Smooth muscle cell (in vitro differentiated cells): ENCODE measurements around the gene HABP4. TPM values are rescaled to one million over a fixed set of nuclear protein-coding genes. Genes with fewer than 3 reads are reported as not detected.
A peak's percentile ranks its signal among the peaks of the same experiment; 100 is the strongest.

ENCODE experiments used
- DNase-seq: peaks from one replicate; lab custom pipeline; 2025; ENCODE audit not compliant: unreplicated experiment; lab: John Stamatoyannopoulos, UW
- H2AFZ ChIP-seq: fragments of 200-600 bp; sonication (generic); 2 replicates; pipeline ENCODE4 v1.6.0; 2016; ENCODE audit warnings: antibody characterized with exemption, low read depth, mild to moderate bottlenecking
- H3F3A ChIP-seq: fragments of 200-600 bp; sonication (generic); 2 replicates; pipeline ENCODE4 v1.6.0; 2017; ENCODE audit warnings: antibody characterized with exemption, low read depth
- H3K27ac ChIP-seq: fragments of 200-600 bp; sonication (generic); 2 replicates; pipeline ENCODE4 v1.5.1; 2016; ENCODE audit warnings: low read depth, mild to moderate bottlenecking
- H3K27me3 ChIP-seq: fragments of 200-600 bp; sonication (generic); 2 replicates; pipeline ENCODE4 v1.6.1; 2016; ENCODE audit warnings: low read depth, mild to moderate bottlenecking
- H3K36me3 ChIP-seq: fragments of 200-600 bp; sonication (generic); 2 replicates; pipeline ENCODE4 v1.5.1; 2016; ENCODE audit warnings: low read depth
- H3K4me1 ChIP-seq: fragments of 200-600 bp; sonication (generic); 2 replicates; pipeline ENCODE4 v1.5.1; 2016; ENCODE audit warnings: low read depth
- H3K4me2 ChIP-seq: fragments of 200-600 bp; sonication (generic); 2 replicates; pipeline ENCODE4 v1.6.0; 2016; ENCODE audit warnings: mild to moderate bottlenecking
- H3K4me3 ChIP-seq: fragments of 200-600 bp; sonication (generic); 2 replicates; pipeline ENCODE4 v1.5.1; 2016; ENCODE audit warnings: mild to moderate bottlenecking
- H3K79me2 ChIP-seq: fragments of 200-600 bp; sonication (generic); 2 replicates; pipeline ENCODE4 v1.6.0; 2016; ENCODE audit warnings: low read depth, mild to moderate bottlenecking
- H3K9ac ChIP-seq: fragments of 200-600 bp; sonication (generic); 2 replicates; pipeline ENCODE4 v1.6.0; 2016; ENCODE audit warnings: low read depth
- H3K9me3 ChIP-seq: fragments of 200-600 bp; sonication (generic); replicated peaks from 2 replicates; pipeline ENCODE4 v1.5.1; 2016; ENCODE audit warnings: low read depth
- H4K20me1 ChIP-seq: fragments of 200-600 bp; sonication (generic); 2 replicates; pipeline ENCODE4 v1.6.0; 2016; ENCODE audit warnings: low read depth
- WGBS: methylation state at CpG from one replicate; pipeline ENCODE4 v1.1.7; 2016; ENCODE audit warnings: low lambda C conversion rate; 5-methylcytosine and 5-hydroxymethylcytosine counted together
- polyA plus RNA-seq: library from polyadenylated mRNA; unstranded; fragments of >200 nt; fragmentation: Nextera tagmentation; extraction: Ambion mirVana; gene quantifications from 2 replicates; pipeline ENCODE4 v1.2.1, GENCODE V29; 2016
- total RNA-seq: library from RNA; depleted of rRNA; stranded (reverse); fragments of >200 nt; gene quantifications from 2 replicates; pipeline ENCODE4 v1.2.3, GENCODE V29; 2014
- TF ChIP-seq, protein P1 (sequence below): fragments of 200-600 bp; sonication (generic); IDR thresholded peaks from 2 replicates; pipeline ENCODE4 v1.5.1; 2017; ENCODE audit warnings: borderline replicate concordance, mild to moderate bottlenecking, antibody characterized with exemption; ENCODE audit not compliant: insufficient read depth, poor library complexity, severe bottlenecking

The HABP4 gene, protein sequence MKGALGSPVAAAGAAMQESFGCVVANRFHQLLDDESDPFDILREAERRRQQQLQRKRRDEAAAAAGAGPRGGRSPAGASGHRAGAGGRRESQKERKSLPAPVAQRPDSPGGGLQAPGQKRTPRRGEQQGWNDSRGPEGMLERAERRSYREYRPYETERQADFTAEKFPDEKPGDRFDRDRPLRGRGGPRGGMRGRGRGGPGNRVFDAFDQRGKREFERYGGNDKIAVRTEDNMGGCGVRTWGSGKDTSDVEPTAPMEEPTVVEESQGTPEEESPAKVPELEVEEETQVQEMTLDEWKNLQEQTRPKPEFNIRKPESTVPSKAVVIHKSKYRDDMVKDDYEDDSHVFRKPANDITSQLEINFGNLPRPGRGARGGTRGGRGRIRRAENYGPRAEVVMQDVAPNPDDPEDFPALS
- 12.1 and 13.5 TPM in 2 replicates for total RNA-seq
- 26.8 and 28.9 TPM in 2 replicates for polyA plus RNA-seq

DNA sequence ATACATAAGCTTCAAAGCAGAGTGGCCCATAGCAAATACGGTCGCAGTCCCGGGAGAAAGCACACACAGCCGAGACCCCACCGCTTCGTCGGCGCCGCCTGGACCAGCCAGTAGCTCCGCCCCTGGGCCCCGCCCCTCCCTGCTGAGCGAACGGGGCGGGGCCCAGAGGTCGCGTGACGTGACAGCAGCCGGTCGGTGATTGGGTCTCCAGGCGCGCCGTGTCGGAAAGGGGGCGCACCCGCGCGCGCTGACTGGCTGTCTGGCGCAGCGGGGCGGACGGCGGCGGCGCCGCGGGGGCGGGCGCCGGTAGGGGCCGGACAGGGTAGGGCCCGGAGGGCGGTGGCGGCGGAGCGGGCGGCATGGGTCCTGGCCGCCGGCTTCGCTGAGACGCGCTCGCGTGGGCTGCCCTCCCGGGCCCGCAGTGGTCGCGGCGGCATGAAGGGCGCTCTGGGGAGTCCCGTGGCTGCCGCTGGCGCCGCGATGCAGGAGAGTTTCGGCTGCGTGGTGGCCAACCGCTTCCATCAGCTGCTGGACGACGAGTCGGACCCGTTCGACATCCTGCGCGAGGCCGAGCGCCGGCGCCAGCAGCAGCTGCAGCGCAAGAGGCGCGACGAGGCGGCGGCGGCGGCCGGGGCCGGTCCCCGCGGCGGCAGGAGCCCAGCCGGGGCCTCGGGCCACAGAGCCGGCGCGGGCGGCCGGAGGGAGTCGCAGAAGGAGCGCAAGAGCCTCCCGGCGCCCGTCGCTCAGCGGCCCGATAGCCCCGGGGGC is at the start of gene HABP4:
TSS of gene HABP4 (plus strand) at position 325 of the 768 bp plus-strand sequence. CDS start at position 436, 111 bp downstream.
- peak within 1 kb of the TSS; percentile 63 for H3K27ac ChIP-seq
- peaks cover 29% of the 10 kb centered on the region for H4K20me1 ChIP-seq
- H2AFZ ChIP-seq, result peak within 1 kb of the TSS; percentile 99
- H3K36me3 ChIP-seq, result no peaks in the 10 kb centered on the region
- peak within 1 kb of the TSS; percentile 79 for H3K4me3 ChIP-seq
- peaks cover 32% of the 10 kb centered on the region for H3K79me2 ChIP-seq
- H3K27me3 ChIP-seq, result no peaks in the 10 kb centered on the region
- peak; percentile 84 for DNase-seq
- H3K9me3 ChIP-seq, result no peaks in the 10 kb centered on the region
- no peaks in the 10 kb centered on the region for H3K4me1 ChIP-seq
- peak within 1 kb of the TSS; percentile 96 for H3K4me2 ChIP-seq
- TF ChIP-seq, protein P1, sequence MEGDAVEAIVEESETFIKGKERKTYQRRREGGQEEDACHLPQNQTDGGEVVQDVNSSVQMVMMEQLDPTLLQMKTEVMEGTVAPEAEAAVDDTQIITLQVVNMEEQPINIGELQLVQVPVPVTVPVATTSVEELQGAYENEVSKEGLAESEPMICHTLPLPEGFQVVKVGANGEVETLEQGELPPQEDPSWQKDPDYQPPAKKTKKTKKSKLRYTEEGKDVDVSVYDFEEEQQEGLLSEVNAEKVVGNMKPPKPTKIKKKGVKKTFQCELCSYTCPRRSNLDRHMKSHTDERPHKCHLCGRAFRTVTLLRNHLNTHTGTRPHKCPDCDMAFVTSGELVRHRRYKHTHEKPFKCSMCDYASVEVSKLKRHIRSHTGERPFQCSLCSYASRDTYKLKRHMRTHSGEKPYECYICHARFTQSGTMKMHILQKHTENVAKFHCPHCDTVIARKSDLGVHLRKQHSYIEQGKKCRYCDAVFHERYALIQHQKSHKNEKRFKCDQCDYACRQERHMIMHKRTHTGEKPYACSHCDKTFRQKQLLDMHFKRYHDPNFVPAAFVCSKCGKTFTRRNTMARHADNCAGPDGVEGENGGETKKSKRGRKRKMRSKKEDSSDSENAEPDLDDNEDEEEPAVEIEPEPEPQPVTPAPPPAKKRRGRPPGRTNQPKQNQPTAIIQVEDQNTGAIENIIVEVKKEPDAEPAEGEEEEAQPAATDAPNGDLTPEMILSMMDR, result no peak
- H3F3A ChIP-seq, result no peaks in the 10 kb centered on the region
- H3K9ac ChIP-seq, result peak within 1 kb of the TSS; percentile 71
- WGBS, result 1% methylated on average over 58 of the region's 108 CpGs

DNA sequence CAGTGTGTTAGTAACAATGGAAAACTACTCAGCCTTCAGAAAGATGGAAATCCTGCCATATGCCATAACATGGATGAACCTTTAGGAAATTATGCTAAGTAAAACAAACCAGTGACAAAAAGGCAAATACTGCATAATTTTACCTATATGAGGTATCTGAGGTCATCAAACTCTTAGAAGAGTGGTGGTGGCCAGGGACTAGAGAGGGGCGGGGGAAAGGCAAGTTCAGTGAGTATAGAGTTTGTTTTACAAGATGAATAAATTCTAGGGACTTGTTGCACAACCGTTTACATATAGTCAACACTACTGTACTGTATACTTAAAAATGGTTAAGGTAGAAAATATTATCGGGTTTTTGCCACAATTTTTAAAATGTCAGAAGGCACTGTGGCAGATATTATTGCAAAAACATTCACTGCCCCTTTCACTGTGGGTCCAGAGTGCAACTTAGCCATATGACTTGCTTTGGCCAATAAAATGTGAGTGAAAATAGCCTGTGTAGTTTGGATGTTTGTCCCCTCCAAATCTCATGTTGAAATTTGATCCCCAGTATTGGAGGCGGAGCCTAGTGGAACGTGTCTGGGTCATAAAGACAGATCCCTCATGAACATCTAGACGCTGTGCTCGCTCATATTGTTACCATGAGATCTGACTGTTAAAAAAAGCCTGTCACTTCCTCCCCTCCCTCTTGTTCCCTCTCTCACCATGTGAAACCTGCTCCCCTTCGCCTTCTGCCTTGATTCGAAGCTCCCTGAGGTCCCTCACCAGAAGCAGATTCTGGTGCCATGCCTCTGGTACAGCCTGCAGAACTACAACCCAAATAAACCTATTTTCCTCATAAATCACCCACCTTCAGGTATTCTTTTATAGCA is 41.3 kb upstream of the HABP4 start:
- TF ChIP-seq, protein P1, result no peak
- Histone ChIP-seq H3K4me1 (no peaks in the 10 kb centered on the region), H3F3A (no peaks in the 10 kb centered on the region), H3K9me3 (no peaks in the 10 kb centered on the region), H3K4me3 (no peak overlapping the region), H3K79me2 (peaks cover 32% of the 10 kb centered on the region), H3K27me3 (no peaks in the 10 kb centered on the region), H2AFZ (no peak overlapping the region), H4K20me1 (no peaks in the 10 kb centered on the region), H3K4me2 (no peak overlapping the region), H3K27ac (no peak overlapping the region), H3K9ac (no peak overlapping the region), H3K36me3 (no peaks in the 10 kb centered on the region)
- no peak for DNase-seq
- WGBS, result 78% methylated on average over 9 of the region's 9 CpGs

DNA sequence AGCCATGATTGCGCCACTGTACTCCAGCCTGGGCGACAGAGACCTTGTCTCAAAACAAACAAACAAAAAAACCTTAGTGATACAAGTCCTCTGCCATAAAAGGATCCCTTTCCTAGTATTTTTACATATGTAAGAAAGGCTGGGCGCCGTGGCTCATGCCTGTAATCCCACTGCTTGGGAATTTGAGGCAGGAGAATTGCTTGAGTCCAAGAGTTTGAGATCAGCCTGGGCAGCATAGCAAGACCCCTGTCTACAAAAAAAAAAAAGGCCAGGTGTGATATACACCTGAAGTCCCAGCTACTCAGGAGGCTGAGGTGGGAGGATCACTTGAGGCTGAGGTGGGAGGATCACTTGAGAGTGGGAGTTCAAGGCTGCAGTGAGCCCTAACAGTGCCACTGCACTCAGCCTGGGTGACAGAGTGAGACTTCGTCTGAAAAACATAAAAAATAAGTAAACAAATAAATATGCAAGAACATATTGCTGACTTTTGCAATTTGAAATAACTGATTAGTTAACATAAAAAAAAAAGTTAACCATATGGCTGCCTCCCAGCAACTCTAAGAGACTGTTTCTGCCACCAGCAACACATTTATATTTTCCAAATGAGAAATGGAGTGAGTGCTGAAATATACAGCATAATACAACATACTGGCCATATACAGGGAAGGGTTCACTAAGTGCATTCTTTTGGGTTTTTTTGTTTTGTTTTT is 38.7 kb upstream of the HABP4 start:
- Histone ChIP-seq H2AFZ (no peak overlapping the region), H3K36me3 (no peaks in the 10 kb centered on the region), H3K4me1 (peaks cover 2% of the 10 kb centered on the region), H3K27ac (no peak overlapping the region), H3K27me3 (no peaks in the 10 kb centered on the region), H3K4me2 (no peak overlapping the region), H3K9me3 (no peaks in the 10 kb centered on the region), H3F3A (no peaks in the 10 kb centered on the region), H3K79me2 (peaks cover 47% of the 10 kb centered on the region), H3K9ac (no peak overlapping the region), H3K4me3 (no peak overlapping the region), H4K20me1 (no peaks in the 10 kb centered on the region)
- TF ChIP-seq, protein P1, result no peak
- WGBS, result 96% methylated on average over 5 of the region's 5 CpGs
- no peak for DNase-seq
